Liver (tissue), 9 donors: Measurements from ENCODE around the gene PPP6R3. TPM values are rescaled to one million over a fixed set of nuclear protein-coding genes. Genes with fewer than 3 reads are reported as not detected.

Source experiments
- DNase-seq: peaks from one replicate; pipeline ENCODE4 v3.0.0-alpha.2; 2017; ENCODE audit warnings: low spot score
- H3K27ac ChIP-seq, 2 donors: one replicate each; pipeline ENCODE4 v1.7.0; 2013; ENCODE audit warnings: inconsistent platforms in 2 of 2, low read length in 2 of 2, control low read depth in 1 of 2, low read depth in 1 of 2, mild to moderate bottlenecking in 1 of 2
- H3K27me3 ChIP-seq, 4 donors: one replicate each; pipeline versions ENCODE4 v1.6.1 to v1.7.0; 2013; ENCODE audit warnings: low read length in 3 of 4, inconsistent platforms in 1 of 4, mild to moderate bottlenecking in 1 of 4, moderate library complexity in 1 of 4; ENCODE audit not compliant: control insufficient read depth in 4 of 4, insufficient read depth in 4 of 4
- H3K36me3 ChIP-seq, 4 donors: one replicate each; pipeline versions ENCODE4 v1.6.1 to v1.7.0; 2013; ENCODE audit warnings: low read length in 3 of 4, mild to moderate bottlenecking in 3 of 4, low read depth in 1 of 4, moderate library complexity in 1 of 4; ENCODE audit not compliant: control insufficient read depth in 4 of 4, insufficient read depth in 3 of 4
- H3K4me1 ChIP-seq, 4 donors: one replicate each; pipeline versions ENCODE4 v1.6.1 to v1.7.0; 2013; ENCODE audit warnings: low read length in 3 of 4, mild to moderate bottlenecking in 3 of 4, moderate library complexity in 1 of 4; ENCODE audit not compliant: control insufficient read depth in 4 of 4, insufficient read depth in 4 of 4
- H3K4me3 ChIP-seq, 3 donors: one replicate each; pipeline versions ENCODE4 v1.6.1 to v1.7.0; 2013; ENCODE audit warnings: low read length in 3 of 3, control low read depth in 1 of 3, low read depth in 1 of 3, mild to moderate bottlenecking in 1 of 3
- H3K9ac ChIP-seq, 2 donors: one replicate each; pipeline ENCODE4 v1.7.0; 2013; ENCODE audit warnings: low read length in 2 of 2, mild to moderate bottlenecking in 2 of 2, moderate library complexity in 2 of 2, control low read depth in 1 of 2, low read depth in 1 of 2
- H3K9me3 ChIP-seq, 4 donors: one replicate each; pipeline versions ENCODE4 v1.6.1 to v1.7.0; 2013; ENCODE audit warnings: low read length in 3 of 4; ENCODE audit not compliant: control insufficient read depth in 4 of 4
- ATF3 ChIP-seq: IDR thresholded peaks from 2 replicates; pipeline ENCODE4 v1.6.1; 2016; ENCODE audit warnings: antibody characterized with exemption
- CTCF ChIP-seq: fragments of 150-350 bp; IDR thresholded peaks from 2 replicates; pipeline ENCODE4 v1.5.1; 2017; ENCODE audit warnings: improper control_type of control experiment, low read depth, low read length; ENCODE audit not compliant: missing input control
- EGR1 ChIP-seq, 2 donors: IDR thresholded peaks; 2 replicates each; pipeline ENCODE4 v1.6.1; 2016 to 2018; ENCODE audit warnings: antibody characterized with exemption in 2 of 2, low read depth in 2 of 2
- FOXA1 ChIP-seq: IDR thresholded peaks from 2 replicates; pipeline ENCODE4 v1.6.1; 2016; ENCODE audit warnings: antibody characterized with exemption
- FOXA2 ChIP-seq: IDR thresholded peaks from 2 replicates; pipeline ENCODE4 v1.6.1; 2016; ENCODE audit warnings: antibody characterized with exemption
- GABPA ChIP-seq, 2 donors: IDR thresholded peaks in 1 of 2; conservative IDR thresholded peaks in 1 of 2; 2 replicates each; pipeline ENCODE4 v1.6.1; 2016; ENCODE audit warnings: antibody characterized with exemption in 2 of 2, mild to moderate bottlenecking in 1 of 2, moderate library complexity in 1 of 2
- HNF4A ChIP-seq, 2 donors: conservative IDR thresholded peaks; 2 replicates each; pipeline ENCODE4 v1.6.1; 2016; ENCODE audit warnings: antibody characterized with exemption in 2 of 2, mild to moderate bottlenecking in 2 of 2
- HNF4G ChIP-seq: IDR thresholded peaks from 2 replicates; pipeline ENCODE4 v1.6.1; 2016; ENCODE audit warnings: antibody characterized with exemption
- JUND ChIP-seq, 2 donors: IDR thresholded peaks; 2 replicates each; pipeline ENCODE4 v1.6.1; 2016; ENCODE audit warnings: antibody characterized with exemption in 2 of 2
- MAX ChIP-seq: IDR thresholded peaks from 2 replicates; pipeline ENCODE4 v1.6.1; 2016; ENCODE audit warnings: antibody characterized with exemption
- NR2F2 ChIP-seq: IDR thresholded peaks from 2 replicates; pipeline ENCODE4 v1.6.1; 2016; ENCODE audit warnings: antibody characterized with exemption
- RAD21 ChIP-seq, 2 donors: IDR thresholded peaks; 2 replicates each; pipeline ENCODE4 v1.6.1; 2016; ENCODE audit warnings: antibody characterized with exemption in 2 of 2, mild to moderate bottlenecking in 2 of 2
- REST ChIP-seq: IDR thresholded peaks from 2 replicates; pipeline ENCODE4 v1.6.1; 2016; ENCODE audit warnings: antibody characterized with exemption, mild to moderate bottlenecking
- RXRA ChIP-seq, 2 donors: IDR thresholded peaks; 2 replicates each; pipeline ENCODE4 v1.6.1; 2017 to 2018; ENCODE audit warnings: antibody characterized with exemption in 2 of 2, mild to moderate bottlenecking in 1 of 2
- SP1 ChIP-seq: IDR thresholded peaks from 2 replicates; pipeline ENCODE4 v1.6.1; 2018; ENCODE audit warnings: antibody characterized with exemption, mild to moderate bottlenecking
- TAF1 ChIP-seq: conservative IDR thresholded peaks from 2 replicates; pipeline ENCODE4 v1.6.1; 2016; ENCODE audit warnings: antibody characterized with exemption, mild to moderate bottlenecking
- YY1 ChIP-seq: IDR thresholded peaks from 2 replicates; pipeline ENCODE4 v1.6.1; 2016; ENCODE audit warnings: antibody characterized with exemption, mild to moderate bottlenecking
- ZBTB33 ChIP-seq: IDR thresholded peaks from 2 replicates; pipeline ENCODE4 v1.6.1; 2016; ENCODE audit warnings: antibody characterized with exemption
- WGBS: extraction: QIAGEN DNeasy Blood & Tissue Kit; methylation state at CpG from one replicate; pipeline ENCODE4 v1.1.7; 2013; 5-methylcytosine and 5-hydroxymethylcytosine counted together
- polyA plus RNA-seq, 2 donors: library from polyadenylated mRNA; stranded (reverse) in 1 of 2; unstranded in 1 of 2; fragments of 200-250 nt in 1 of 2; fragments of >200 nt in 1 of 2; fragmentation: Nextera tagmentation in 1 of 2; extraction: Ambion mirVana in 1 of 2; gene quantifications; one replicate each; pipeline versions ENCODE4 v1.2.1 to v1.2.3, GENCODE V29; 2013 to 2015
- total RNA-seq, 2 donors: library from RNA; depleted of rRNA; stranded (reverse); fragments of >200 nt; gene quantifications; one replicate each; pipeline ENCODE4 v1.2.3, GENCODE V29; 2014
- donor health status: healthy.
- donor health status: healthy.
- donor health status: healthy.
- donor health status: healthy.
- donor health status: healthy.

Gene PPP6R3
- total and polyA plus RNA-seq, 4 donors = 12.3 to 101 (median 58.1) TPM

GRCh38 chr11:68412593-68413475 lies 47.7 kb upstream of the PPP6R3 start:
- DNase-seq = no peak
- H3K9ac ChIP-seq = no peak overlapping the region
- peak overlapping the region; percentile 34 to 70 for H3K27ac ChIP-seq
- WGBS = 68% methylated on average over 24 of the region's 24 CpGs
- TF ChIP-seq REST (no peak), GABPA (IDR thresholded peaks at IDR 0.05 in 1 of 2, conservative IDR thresholded peaks at IDR 0.05 in 1 of 2) (no peak), ATF3 (no peak), MAX (no peak), RAD21 (IDR thresholded peaks at IDR 0.05) (no peak), FOXA2 (no peak), HNF4A (conservative IDR thresholded peaks at IDR 0.05) (peak; percentile 48 to 56), NR2F2 (peak; percentile 67), SP1 (peak; percentile 36), JUND (IDR thresholded peaks at IDR 0.05) (no peak), EGR1 (IDR thresholded peaks at IDR 0.05; ENCODE audit: low read depth in 2 of 2) (peak in 1 of 2 donors; percentile 10), ZBTB33 (no peak), YY1 (peak; percentile 33), RXRA (IDR thresholded peaks at IDR 0.05) (peak; percentile 51 to 67), CTCF (no peak), FOXA1 (no peak), HNF4G (no peak), TAF1 (no peak)
- H3K9me3 ChIP-seq = no peaks in the 10 kb centered on the region
- H3K27me3 ChIP-seq = no peaks in the 10 kb centered on the region
- peaks cover 10 to 71% (median 50%) of the 10 kb centered on the region in 4 donors for H3K36me3 ChIP-seq
- no peak overlapping the region for H3K4me3 ChIP-seq
- peaks cover 0 to 33% (median 23%) of the 10 kb centered on the region in 4 donors for H3K4me1 ChIP-seq
